AG04450 (cell line): ENCODE results near the gene FBXL5. TPM values are rescaled to one million over a fixed set of nuclear protein-coding genes. Genes with fewer than 3 reads are reported as not detected.
A peak's percentile ranks its signal among the peaks of the same experiment; 100 is the strongest.

Experiments used
- CTCF ChIA-PET: fragments of 300-600, 350-600 bp; formaldehyde crosslinking; extraction: SDS; loops from one replicate; lab custom pipeline; 2022; ENCODE audit warnings: antibody characterized with exemption, inconsistent platforms; lab: Charles Lee
- POLR2A ChIA-PET: fragments of 350-600 bp; formaldehyde crosslinking; extraction: SDS; loops from one replicate; lab custom pipeline; 2021; ENCODE audit warnings: antibody characterized with exemption, inconsistent platforms; lab: Yijun Ruan, JAX
- DNase-seq: peaks from one replicate; pipeline ENCODE4 v3.0.0-alpha.2; 2011; ENCODE audit warnings: low read depth, low spot score
- H3K27ac ChIP-seq: one replicate; pipeline ENCODE4 v1.5.1; 2012; ENCODE audit warnings: low read depth, low read length, control low read depth
- H3K27me3 ChIP-seq: one replicate; pipeline ENCODE4 v1.6.0; 2012; ENCODE audit warnings: low read length; ENCODE audit not compliant: control insufficient read depth, insufficient read depth
- H3K4me3 ChIP-seq: 2 replicates; pipeline ENCODE4 v1.5.1; 2011; ENCODE audit warnings: mild to moderate bottlenecking, low read depth, low read length, control low read depth
- H3K9me3 ChIP-seq: 2 replicates; pipeline ENCODE4 v1.5.1; 2012; ENCODE audit warnings: low read length; ENCODE audit not compliant: control insufficient read depth, insufficient read depth
- CTCF ChIP-seq: IDR thresholded peaks from 2 replicates; pipeline ENCODE4 v1.5.1; 2011; ENCODE audit warnings: low read depth, low read length, control low read depth, inconsistent platforms
- polyA plus RNA-seq: library from polyadenylated mRNA; depleted of rRNA; stranded (reverse); fragments of >200 nt; gene quantifications from 2 replicates; pipeline ENCODE4 v1.2.3, GENCODE V29; 2011

FBXL5 gene
- polyA plus RNA-seq, 1 experiment, result 56.4 TPM

GRCh38 chr4:15653864-15654592 lies 1.1 kb downstream of the FBXL5 start:
- POLR2A ChIA-PET, result interaction anchor here (0.7 to 4.4 kb wide), 5 partner anchors 13 to 165 kb away, joined by 3 to 25 read pairs (median 4); partner anchors contain the start of gene FAM200B
- H3K27ac ChIP-seq, result no peak overlapping the region
- no peak for DNase-seq
- peaks cover 5% of the 10 kb centered on the region for H3K9me3 ChIP-seq
- TF ChIP-seq CTCF, result no peak
- peak overlapping the region; percentile 77 for H3K4me3 ChIP-seq
- H3K27me3 ChIP-seq, result no peaks in the 10 kb centered on the region
- CTCF ChIA-PET, result interaction anchor here (0.5 to 1.2 kb wide), 4 partner anchors 29 to 151 kb away, joined by 3 to 4 read pairs (median 3); no protein-coding TSS in a partner anchor

GRCh38 chr4:15653420-15653819 lies 1.7 kb downstream of the FBXL5 start:
- H3K27ac ChIP-seq, result no peak overlapping the region
- ChIA-PET CTCF (interaction anchor here (0.5 to 1.2 kb wide), 2 partner anchors 29 to 90 kb away, joined by 3 to 4 read pairs; no protein-coding TSS in a partner anchor), POLR2A (interaction anchor here (1.1 to 4.4 kb wide), 3 partner anchors 28 to 55 kb away, joined by 3 to 25 read pairs (median 4); partner anchors contain the start of gene FAM200B)
- H3K27me3 ChIP-seq, result no peaks in the 10 kb centered on the region
- DNase-seq, result no peak
- no peak for TF ChIP-seq CTCF
- H3K4me3 ChIP-seq, result peak overlapping the region; percentile 77
- peaks cover 5% of the 10 kb centered on the region for H3K9me3 ChIP-seq

DNA sequence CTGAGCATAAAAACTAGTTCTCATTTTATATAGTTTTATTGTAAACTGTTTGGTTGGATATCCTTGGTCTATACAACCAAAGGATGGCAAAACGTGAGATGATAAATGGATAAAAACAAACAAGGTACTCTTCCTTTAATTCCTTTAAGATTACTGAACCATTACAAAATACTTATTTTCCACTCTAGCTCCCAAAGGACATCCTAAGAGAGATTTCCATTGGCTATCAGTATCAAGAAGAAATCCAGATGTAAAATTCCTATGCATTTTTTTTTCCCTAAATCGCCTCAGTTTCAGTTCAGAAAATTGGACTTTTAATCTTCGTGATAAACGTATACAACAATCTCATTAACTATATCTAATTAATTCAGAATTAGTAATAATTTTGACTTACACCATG lies 2.3 kb downstream of the FBXL5 start:
- H3K27ac ChIP-seq, result no peak overlapping the region
- peaks cover 5% of the 10 kb centered on the region for H3K9me3 ChIP-seq
- no peak for DNase-seq
- ChIA-PET CTCF (no interaction called here), POLR2A (no interaction called here)
- TF ChIP-seq CTCF, result no peak
- no peaks in the 10 kb centered on the region for H3K27me3 ChIP-seq
- peak overlapping the region; percentile 77 for H3K4me3 ChIP-seq

DNA sequence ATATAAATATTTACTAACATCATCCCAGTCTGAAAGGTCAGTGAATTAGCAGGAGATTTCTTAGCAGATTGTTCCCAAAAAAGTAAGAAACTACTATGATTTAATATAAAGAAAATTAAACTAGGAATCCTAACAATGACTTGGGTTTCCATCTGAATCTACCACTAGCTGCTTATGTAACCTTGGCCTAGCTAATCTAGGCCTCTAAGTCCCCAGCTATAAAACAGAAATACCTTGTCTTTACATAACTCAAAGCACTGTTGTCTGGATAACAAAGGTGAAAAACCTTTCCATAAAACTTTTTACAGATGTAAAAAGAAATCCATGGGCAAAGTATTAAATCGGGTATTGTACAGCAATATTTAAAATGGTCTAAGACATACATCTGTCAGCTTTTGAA lies 3.0 kb downstream of the FBXL5 start:
- POLR2A ChIA-PET, result no interaction called here

More for the DNA sequence above, 3.0 kb downstream of the FBXL5 start:
- Histone ChIP-seq H3K27me3 (no peaks in the 10 kb centered on the region), H3K9me3 (peaks cover 5% of the 10 kb centered on the region), H3K27ac (no peak overlapping the region), H3K4me3 (no peak overlapping the region)
- no peak for TF ChIP-seq CTCF
- no peak for DNase-seq
- CTCF ChIA-PET, result interaction anchor here (1.0 to 2.0 kb wide), 2 partner anchors 9 to 154 kb away, joined by 3 to 6 read pairs; no protein-coding TSS in a partner anchor
